HCEC 1CT (cell line): Measurements from ENCODE around the gene AKR1A1.
"Not testable (repeated sequence)": the region's sequence is repeated elsewhere in the genome, so short reads cannot be mapped to it uniquely, and the experiment has no call there.

Experiments used
- DNase-seq: peaks from one replicate; pipeline ENCODE4 v3.0.0-alpha.2; 2017

Gene AKR1A1

DNA sequence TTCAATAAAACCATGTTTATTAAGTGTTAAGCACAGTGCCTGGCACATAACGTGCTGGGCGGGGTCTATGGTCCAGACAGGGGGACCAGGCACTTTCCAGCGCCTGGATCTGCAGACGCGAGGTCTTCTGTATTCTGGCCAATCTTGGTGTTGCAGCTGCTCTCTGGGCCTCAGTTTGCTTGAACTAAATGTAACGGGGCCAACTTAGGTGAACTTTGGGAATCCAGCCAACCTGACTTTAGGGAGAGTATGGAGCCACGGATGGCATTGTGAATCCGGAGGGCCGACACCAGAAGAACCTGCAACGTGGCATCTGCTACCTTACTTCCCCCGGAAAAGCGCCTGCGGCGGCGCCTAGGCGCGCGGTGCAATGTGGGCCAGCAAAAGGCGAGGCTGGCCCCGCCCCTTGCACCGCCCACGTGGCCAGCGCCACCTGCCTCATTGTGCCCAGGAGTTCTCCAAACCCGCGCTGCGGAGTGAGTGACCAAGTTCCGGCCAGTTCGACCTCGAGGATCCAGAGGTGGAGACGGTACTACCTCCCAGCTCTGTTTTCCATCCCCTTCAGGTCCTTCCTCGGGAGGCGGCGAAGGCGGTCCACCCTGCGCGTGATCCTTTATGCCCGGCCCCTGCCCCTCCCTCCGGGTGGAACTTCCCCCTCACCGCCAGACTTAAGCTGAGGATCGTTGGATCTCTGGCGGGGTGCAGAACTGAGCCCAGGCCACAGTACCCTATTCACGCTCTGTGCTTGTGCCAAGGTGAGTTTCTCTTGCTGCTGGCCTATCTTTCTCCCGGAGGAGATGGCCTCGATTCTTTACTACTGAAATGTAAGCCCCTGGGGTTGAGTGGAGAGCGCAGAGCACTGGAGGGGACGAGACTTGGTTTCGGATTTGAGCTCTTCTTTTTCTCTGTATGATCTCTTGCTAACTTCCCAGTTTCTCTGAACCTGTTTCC lies at the start of gene AKR1A1:
AKR1A1 (plus strand) TSS at position 426 of the 951 bp plus-strand sequence. CDS start 10,969 bp downstream, outside the sequence.
- peak; percentile 88 for DNase-seq

DNA sequence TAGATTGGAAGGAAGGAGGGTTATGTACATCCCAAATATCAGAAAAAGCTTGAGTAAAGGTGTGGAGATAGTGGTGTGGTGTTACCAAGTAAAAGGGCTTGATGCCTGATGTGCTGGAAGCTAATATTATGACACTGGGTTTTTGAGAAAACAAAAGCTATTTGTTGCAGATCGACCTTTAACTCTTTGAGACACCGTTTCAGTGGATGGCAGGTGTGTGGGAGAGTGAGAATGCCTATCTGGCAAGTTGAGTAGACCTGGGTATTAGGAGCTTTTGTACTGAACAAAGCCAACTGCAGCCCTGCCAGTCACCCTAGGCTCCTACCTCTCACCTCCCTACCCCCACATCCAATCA lies 49.1 kb upstream of the AKR1A1 start:
- no peak for DNase-seq

DNA sequence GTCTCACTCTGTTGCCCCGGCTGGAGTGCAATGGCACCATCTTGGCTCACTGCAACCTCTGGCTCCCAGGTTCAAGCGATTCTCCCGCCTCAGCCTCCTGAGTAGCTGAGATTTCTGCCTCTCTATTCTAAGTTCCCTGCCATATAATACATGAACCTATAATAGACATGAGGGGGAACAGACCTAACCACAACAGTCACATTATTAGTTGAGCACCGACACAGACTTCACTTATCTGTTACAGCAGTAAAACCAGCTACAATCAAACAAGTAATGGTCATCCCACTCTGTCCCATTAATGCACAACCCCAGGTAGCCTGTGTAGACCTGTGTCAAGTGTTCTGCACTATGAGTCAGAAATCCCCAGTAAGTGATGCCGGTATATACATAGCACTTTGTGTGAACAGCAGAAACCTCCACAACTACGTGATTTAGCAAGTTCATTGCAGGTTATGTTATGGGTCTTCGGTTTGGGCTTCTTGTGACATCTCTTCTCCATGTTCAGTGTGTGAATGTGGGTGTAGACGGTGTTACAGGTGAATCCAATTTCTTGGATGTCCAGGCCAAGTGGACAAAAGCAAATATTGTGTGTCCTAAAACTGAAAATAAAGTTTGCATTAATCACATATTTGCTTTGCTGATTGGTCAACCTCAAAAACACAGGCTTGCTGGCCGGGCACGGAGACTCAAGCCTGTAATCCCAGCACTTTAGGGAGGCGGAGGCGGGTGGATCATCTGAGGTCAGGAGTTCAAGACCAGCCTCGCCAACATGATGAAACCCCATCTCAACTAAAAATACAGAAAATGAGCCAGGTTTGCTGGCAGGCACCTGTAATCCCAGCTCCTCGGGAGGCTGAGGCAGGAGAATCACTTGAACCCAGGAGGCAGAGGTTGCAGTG lies 46.9 kb upstream of the AKR1A1 start:
- no peak for DNase-seq

DNA sequence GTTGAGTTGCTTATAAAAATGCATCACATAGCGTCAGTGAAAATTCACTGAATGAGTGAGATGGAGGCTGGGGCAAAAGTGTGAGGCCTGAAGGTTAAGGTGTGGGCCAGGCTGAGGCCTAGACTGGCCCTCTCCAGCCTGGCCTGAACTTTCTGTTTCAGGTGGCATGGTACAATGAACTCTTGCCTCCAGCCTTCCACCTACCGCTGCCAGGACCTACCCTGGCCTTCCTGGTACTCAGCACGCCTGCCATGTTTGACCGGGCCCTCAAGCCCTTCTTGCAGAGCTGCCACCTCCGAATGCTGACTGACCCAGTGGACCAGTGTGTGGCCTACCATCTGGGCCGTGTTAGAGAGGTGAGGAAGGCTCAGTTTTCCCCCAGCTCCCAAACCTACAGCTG lies 43.4 kb upstream of the AKR1A1 start:
- DNase-seq = no peak

DNA sequence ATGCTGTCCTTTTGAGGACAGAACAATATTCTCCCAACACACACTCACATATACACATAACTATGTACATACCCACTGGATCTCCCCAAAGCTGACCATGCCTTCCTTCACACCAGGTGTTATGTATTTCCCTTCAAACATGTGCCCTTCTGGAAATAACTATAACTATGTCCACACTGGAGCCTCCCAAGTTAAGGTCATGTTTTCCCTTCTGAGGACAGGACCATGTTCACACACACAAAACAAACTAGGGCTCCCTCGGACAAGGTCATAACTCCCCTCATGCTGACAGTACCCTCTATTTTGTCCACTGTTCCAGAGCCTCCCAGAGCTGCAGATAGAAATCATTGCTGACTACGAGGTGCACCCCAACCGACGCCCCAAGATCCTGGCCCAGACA lies 42.7 kb upstream of the AKR1A1 start:
- DNase-seq = no peak

DNA sequence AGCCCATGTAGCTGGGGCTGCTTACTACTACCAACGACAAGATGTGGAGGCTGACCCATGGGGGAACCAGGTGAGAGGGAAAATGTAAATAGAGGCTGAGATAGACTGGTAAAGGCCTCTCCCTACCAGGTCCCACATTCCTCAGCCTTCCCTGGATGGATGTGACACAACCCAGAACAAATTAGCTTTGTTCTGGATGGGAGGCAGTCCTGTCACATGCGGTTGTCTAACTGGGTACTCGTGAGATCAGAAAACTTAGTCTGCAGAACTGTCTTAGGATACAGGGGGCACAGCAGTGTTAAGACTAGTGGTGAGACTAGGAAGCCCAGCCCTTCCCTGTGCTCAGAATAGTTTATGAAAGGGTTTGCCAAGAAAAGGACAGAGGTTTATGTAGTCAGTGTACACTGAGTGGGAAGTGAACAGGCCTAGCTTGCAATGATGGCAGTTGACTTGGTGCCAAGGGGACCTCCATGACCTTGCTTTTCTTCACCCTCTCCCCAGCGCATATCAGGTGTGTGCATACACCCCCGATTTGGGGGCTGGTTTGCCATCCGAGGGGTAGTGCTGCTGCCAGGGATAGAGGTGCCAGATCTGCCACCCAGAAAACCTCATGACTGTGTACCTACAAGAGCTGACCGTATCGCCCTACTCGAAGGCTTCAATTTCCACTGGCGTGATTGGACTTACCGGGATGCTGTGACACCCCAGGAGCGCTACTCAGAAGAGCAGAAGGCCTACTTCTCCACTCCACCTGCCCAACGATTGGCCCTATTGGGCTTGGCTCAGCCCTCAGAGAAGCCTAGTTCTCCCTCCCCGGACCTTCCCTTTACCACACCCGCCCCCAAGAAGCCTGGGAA lies 42.1 kb upstream of the AKR1A1 start:
- peak; percentile 34 for DNase-seq

DNA sequence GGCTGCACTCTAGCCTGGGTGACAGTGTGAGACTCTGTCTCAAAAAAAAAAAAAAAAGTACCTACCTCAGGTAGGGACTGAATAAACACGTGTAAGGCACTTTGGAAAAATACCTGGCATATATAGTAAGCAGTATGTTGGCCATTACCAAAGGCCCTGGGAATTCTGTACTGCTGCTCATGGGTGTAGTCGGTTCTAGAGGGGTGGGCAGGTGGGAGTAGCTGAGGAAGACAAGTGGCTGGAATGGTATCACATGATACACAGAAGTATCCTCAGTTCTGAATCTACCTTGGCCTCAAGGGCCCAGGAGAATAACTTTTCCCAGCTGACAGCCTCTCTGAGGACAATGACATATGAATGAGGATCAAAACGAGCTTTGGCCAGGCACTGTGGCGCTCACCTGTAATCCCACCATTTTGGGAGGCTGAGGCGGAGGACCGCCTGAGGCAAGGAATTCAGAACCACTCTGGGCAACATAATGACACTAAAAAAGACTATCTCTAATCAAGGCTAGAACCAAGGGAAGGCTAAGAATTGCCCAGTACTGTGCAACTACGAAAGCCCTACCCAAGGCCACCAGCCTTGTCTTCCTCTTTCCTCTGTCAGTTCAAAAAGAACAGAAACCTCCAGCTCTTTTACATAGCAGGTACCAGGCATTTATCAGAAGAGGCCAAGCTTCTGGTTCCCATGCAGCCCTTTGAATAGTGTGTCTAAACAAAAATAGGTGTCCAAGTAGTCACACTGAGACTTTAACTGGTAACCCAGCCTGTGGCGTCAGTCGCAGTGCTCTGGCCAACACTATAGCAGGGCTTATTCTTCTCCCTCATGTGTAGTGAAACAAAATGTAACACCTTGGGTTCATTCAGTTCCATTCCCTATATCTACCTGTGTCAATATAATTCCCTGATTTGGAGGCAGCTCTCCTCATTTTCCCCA lies 40.3 kb upstream of the AKR1A1 start:
- DNase-seq = no peak

DNA sequence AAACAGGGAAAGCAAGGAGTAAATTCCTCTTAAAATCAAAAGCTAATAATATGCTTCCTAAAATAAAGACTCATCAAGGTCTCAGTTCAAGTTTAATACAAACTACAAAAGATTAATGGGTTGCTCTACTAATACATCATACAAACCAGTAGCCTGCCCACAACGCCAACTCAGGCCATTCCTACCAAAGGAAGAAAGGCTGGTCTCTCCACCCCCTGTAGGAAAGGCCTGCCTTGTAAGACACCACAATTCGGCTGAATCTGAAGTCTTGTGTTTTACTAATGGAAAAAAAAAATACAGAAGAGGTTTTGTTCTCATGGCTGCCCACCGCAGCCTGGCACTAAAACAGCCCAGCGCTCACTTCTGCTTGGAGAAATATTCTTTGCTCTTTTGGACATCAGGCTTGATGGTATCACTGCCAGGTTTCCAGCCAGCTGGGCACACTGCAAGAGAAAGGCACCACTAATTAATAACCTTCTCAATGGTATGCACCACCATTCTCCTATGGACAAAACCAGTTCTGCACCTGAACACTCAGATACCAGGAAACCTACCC lies 39.6 kb upstream of the AKR1A1 start:
- DNase-seq = no peak

DNA sequence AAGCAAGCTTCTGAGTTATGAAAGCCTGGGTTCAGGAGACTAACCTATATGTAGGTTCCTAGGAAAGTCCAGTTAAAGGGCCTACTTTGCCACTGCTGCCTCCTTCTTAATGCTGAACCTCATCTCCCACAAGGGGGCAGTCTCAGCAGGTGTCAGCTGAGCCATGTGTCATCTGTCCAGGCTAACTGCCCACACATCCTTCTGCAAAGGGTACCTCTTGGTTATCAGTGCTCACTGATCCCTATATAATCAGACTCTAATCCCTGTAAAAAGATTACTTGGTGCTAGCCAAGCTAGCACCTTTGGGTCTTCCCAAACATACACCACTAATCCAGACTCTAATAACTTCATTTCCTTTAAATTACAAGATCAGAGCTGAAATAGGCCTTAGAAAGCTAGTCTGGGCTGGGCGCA lies 38.0 kb upstream of the AKR1A1 start:
- DNase-seq = peak; percentile 60

DNA sequence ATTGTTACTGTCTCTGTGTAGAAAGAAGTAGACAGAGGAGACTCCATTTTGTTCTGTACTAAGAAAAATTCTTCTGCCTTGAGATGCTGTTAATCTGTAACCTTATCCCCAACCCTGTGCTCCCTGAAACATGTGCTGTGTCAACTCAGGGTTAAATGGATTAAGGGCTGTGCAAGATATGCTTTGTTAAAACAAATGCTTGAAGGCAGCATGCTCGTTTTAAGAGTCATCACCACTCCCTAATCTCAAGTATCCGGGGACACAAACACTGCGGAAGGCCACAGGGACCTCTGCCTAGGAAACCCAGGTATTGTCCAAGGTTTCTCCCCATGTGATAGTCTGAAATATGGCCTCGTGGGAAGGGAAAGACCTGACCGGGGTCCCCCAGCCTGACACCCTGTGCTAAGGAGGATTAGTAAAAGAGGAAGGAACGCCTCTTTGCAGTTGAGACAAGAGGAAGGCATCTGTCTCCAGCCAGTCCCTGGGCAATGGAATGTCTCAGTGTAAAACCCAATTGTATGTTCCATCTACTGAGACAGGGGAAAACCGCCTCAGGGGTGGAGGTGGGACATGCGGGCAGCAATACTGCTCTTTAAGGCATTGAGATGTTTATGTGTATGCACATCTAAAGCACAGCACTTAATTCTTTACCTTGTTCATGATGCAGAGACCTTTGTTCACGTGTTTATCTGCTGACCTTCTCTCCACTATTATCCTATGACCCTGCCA lies 36.9 kb upstream of the AKR1A1 start:
- peak; percentile 60 for DNase-seq

DNA sequence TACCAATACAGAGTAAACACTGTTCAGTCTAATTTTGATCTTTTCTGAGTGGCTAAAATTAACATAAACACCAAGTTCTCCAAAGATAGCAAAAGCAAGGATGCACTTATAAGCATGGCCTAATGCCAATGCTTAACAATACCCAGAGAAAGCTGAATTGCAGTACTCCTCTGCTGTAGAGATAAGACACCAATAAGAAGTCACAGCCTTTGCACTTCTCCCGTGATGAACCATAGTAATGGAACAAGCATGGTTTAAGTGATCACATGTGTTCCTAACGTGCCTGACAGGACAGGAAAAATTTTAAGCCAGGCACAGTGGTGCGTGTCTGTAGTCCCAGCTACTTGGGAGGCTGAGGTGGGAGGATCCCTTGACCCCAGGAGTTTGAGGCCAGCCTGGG lies 34.6 kb upstream of the AKR1A1 start:
- DNase-seq = no peak

DNA sequence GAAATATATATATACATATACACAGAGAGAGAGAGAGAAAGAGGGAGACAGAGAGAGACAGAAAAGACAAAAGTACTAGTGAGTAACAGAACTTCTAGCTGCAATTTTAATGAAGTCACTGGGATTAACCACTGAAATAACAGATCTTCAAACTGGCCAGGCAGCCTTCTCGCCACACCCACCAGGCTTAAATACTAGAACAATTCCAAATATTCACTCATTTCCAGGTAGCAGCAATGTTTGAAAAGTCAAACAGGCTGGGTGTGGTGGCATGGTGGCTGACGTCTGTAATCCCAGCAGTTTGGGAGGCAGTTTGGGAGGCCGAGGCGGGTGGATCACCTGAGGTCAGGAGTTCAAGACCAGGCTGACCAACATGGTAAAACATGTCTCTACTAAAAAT lies 34.2 kb upstream of the AKR1A1 start:
- DNase-seq = no peak

DNA sequence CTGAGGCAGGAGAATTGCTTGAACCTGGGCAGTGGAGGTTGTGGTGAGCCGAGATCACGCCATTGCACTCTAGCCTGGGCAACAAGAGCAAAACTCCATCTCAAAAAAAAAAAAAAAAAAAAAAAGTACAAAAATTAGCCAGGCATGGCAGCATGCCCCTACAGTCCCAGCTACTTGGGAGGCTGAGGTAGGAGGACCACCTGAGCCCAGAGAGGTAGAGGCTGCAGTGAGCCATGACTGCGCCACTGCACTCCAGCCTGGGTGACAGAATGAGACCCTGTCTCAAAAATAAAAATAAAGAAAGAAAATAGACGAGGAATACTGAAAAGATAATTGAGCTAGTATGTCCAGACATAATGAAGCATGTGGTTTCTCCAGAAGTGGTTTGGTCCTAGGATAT lies 32.3 kb upstream of the AKR1A1 start:
- DNase-seq = not testable (repeated sequence)

DNA sequence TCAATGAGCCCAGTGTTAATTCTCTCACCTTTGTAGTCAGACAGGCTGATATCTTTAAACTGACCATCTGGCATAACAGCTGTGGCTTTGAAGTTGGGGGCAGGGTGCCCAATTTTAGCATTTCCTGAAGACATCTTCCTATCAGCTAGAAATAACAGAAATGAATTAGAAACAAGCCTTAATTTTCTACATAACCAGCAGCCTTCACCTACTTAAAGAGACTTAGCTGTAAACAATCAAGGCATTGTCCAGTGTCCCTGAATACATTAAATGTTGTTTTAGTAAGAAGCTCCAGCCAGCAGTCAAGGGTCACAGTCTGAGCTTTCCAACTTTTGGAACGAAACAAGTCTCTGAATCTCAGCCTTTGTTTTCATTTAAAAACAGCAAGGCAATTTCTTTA lies 31.7 kb upstream of the AKR1A1 start:
- DNase-seq = no peak

DNA sequence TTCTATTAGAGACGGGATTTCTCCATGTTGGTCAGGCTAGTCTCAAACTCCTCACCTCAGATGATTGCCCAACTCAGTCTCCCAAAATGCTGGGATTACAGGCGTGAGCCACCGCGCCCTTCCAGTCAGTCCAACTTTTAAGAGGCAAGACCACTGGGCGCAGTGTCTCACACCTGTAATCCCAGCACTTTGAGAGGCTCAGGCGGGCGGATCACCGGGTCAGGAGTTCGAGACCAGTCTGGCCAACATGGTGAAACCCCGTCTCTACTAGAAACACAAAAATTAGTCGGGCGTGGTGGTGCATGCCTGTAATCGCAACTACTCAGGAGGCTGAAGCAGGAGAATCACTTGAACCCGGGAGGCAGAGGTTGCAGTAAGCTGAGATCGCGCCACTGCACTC lies 30.9 kb upstream of the AKR1A1 start:
- DNase-seq = not testable (repeated sequence)

DNA sequence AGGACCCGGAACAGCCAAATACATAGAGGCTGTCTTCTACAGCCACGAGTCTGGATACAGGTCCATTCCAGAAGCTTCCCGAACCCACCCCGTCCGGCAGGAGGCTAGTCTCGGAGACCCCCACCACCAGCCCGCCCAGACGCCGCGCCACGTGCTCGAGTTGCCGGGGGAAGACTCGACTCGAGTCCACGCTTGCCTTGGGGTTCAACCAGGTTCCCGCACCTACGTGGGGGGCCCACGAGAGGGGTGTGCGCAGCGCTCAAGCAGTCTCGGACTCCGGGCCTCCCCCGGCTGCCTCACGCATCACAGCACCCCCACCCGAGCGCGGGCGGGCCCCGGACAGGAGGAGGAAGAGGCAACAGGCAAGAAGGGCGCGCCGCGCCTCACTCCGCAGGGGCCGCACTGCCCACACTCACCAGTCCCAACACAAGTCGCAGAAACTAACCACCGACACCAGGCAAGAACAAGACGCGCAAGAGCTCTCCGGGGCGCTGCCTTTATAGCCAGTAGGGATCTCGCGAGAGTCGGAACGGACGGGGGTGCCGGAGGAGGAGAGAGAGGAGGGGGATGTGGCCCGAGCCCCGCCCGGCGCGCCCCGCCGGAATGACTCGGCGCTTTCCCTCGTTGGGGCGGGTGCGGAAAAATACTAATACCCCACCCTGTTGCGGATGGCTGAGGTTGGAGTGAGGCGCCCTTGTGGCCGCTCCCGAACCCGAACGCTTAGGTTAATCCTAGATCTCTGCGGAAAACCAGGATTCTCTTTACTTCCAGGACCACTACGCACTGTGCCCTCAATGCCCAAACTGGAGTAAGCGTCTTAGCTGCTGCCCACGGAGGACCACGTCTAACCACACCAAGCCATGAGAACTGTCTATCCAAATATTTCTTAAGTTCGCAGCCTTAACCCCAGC lies 29.0 kb upstream of the AKR1A1 start, which contains the start of gene PRDX1:
PRDX1 (minus strand) TSS at position 472 of the 911 bp plus-strand sequence. CDS start 2,841 bp downstream, outside the sequence.
- peak; percentile 93 for DNase-seq

DNA sequence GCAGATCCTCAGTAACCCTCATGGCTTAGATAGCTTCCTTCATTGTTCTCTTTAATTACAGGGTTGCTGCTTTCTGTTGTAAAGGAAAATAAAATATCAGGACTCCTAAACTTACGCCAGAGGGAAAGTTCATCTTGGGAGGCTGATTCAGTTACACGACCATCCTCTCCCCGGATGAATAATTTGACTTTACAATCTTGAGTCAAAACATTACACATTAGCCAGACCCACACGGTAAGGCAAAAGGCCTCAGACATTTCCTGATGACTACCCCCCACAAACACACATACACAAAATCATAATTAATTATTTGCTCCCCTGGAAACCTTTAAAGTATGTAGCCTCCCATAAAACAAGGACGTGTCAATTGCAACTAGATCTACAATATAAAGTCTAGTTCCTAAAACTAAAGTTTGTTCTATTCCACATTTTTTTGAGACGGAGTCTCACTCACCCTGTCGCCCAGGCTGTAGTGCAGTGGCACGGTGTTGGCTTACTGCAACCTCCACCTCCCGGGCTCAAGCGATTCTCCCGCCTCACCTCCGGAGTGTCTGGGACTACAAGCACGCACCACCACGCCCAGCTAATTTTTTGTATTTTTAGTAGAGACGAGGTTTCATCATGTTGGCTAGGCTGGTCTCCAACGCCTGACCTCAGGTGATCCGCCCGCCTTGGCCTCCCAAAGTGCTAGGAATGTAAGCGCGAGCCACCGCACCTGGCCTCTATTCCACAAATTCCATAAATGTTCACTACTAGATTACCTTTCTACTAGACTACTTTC lies 28.1 kb upstream of the AKR1A1 start:
- DNase-seq = peak; percentile 64

DNA sequence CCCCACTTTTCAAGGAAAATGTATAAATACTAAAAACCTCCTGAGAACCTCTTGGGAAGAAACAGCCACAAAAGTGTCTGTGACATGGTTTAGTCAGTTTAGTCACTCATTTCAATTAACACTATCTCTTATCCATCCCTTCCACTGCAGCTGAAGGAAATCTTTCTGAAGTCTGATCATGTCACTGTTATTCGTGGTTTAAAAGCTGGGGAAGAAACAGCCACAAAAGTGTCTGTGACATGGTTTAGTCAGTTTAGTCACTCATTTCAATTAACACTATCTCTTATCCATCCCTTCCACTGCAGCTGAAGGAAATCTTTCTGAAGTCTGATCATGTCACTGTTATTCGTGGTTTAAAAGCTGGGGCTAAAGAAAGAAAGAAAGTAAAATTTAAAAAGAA lies 27.1 kb upstream of the AKR1A1 start:
- DNase-seq = not testable (repeated sequence)
